T-helper 22 cell (primary cell): ENCODE measurements around the gene NFYC.

Source experiments
- DNase-seq: peaks from one replicate; pipeline ENCODE4 v3.0.0-alpha.2; 2020; ENCODE audit warnings: low read depth

Gene NFYC

DNA sequence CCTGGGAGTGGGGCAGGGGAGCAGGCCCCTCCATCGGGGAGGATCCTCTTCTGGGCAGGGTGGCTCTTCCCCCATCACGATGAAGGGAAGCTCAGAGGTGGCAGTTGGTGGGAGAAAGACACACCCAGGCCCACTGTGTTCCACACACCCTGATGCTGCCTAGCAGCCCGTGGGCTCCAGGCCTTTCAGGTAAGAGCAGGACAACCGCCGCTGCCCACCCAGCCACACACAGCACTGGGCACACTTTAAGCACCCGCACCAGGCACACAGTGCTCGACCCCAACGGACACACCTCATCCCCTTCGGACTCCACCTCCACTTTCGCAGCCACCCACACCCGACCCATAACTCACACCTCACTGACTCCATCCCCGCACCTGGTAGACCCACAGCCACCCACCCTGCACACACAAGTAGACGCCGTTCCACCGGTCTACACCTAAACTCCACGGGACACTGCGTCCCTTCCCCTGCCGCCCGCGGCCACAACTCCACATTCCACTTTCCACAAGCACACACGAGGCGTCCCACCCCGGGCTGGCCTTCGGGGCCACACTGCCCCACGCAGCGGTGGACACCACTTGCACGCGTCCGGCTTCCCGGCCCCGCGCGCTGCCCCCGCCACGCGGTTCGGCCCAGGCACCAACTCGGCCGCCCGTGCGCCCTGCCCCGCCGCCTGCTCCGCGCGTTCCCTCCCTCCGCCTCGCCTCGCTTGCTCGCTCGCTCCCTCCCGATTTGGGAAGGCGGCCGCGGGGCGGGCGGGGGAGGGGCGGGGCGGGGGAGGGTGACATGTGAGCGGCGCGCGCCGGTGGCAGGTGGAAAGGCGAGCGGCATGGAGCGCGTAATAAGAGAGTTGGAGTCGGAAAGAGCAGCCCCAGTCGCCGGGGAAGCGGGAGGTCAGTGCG lies 91.7 kb downstream of the NFYC start, which contains the start of gene KCNQ4:
Gene KCNQ4 (plus strand): TSS at position 787 of the 905 bp plus-strand sequence. CDS start 307 bp downstream, outside the sequence.
- DNase-seq: no peak

DNA sequence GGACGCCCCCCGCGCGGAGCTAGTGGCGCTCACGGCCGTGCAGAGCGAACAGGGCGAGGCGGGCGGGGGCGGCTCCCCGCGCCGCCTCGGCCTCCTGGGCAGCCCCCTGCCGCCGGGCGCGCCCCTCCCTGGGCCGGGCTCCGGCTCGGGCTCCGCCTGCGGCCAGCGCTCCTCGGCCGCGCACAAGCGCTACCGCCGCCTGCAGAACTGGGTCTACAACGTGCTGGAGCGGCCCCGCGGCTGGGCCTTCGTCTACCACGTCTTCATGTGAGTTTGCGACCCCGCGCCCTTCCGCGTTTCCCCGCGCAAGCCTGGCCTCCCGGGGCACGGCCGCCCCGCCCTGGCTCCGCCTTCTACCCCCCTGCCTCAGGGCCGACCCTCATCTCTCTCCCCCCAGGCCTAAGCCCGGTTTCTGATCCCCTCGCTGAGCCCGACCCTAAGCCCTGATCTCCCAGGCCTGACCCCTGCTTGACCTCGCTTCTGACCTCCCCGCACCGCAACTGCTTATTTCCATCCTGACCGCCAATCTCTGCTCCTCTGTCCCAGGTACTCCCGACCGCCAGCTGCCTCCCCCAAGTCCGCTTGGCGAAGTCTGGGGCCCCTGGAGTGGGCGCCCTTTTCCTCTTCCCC lies 92.8 kb downstream of the NFYC start:
- DNase-seq: no peak

DNA sequence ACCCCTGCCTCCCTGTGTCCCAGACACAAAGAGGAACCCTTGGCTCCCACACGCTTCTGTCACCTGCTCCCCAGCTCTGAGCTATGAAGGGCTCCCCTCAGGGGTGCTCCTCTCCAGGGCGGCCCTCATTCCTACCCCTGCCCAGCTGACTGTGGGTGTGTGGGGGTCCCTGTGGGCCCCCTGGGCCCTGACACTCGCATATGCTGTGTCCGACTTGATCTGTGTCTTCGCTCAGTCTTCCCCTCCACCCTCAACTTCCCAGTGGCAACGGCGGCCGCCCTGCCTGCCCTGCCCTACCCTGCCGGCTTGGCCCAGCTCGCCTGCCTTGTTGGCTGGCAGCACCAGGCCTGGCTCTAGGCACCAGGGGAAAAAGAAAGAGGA lies 93.3 kb downstream of the NFYC start:
- no peak for DNase-seq

DNA sequence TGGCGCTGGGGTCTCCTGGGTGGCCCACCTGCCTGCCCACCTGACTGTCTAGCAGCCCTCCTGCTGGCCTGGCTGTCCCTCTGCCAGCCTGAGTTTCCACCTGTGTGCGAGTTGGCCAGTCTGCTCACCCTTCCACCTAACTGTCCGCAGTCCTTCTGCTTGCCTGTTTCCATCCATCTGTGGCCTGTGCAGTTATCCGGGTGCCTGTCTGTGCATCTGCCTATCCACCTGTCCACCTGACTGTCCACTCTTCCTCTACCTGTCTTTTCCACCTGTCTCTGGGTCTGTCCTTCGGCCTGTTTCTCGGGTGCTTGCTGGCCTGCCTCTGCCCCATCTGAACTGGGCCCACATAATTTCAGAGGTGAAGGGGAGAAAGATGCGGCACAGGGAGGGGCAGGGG lies 93.9 kb downstream of the NFYC start:
- DNase-seq: no peak

DNA sequence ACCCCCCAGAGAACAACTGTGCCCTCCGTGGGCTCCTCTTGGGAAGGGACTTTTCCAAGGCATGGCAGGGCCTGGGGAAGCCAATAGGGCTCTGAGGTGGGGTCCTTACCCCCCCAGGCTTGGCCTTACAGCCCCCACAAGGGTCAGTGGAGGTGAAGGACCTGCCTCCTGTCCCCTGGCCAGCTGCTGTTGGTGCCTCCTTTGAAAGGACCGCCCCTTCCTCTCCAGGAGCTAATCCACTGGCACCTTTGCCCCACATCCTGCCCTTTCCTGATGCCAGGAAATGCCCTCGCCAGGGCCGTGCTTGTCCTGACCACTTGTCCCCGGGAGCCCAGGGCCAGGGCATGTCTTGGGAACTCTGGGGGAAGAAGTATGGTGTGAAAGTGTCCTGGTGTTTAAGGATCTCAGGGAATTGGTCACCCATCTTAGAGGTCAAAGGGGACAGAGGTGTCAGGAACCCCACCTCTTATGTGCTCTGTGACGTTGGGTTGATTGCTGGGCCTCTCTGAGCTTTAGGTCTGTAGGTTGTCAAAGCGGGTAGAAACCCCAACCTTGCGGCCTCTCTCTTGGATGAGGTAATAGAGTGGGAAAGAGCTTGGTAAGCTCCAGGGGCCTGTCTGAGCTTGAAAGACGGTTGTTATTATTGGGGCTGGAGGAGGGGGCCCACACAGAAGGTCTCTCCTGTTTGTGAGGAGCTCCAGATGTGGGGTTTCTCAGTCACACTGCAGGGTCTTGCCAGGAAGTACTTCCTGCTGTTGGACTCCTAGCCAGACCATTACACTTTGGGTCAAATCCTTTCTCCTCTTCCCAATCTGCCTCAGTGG lies 94.9 kb downstream of the NFYC start:
- no peak for DNase-seq

DNA sequence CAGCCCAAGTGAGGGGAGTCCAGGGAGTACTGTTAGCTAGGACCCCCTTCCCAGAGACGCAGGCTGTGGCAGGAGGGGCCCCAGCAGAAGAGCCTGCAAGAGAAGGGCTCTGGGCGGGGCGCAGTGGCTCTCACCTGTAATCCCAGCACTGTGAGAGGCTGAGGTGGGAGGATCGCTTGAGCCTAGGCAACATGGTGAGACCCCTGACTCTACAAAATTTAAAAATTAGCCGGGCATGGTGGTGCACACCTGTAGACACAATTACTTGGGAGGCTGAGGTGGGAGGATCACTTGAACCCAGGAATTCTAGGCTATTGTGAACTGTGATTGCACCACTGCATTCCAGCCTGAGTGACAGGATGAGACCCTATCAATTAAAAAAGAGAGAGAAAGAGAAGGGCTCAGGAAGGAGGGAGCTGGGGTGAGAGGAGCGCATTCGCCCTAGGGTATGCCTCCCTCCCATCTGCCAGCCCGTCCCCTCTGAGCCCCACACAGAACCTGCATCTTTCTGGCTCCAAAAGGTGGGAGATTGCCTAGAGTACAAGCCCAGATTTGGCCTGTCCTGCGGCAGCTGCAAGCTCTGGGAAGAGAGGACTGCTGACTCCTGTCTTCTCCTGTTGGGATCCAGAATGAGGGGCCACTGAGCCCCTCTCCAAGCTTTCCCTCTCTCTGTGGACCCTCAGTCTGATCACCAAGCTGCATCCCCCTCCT lies 95.6 kb downstream of the NFYC start:
- DNase-seq: no peak

DNA sequence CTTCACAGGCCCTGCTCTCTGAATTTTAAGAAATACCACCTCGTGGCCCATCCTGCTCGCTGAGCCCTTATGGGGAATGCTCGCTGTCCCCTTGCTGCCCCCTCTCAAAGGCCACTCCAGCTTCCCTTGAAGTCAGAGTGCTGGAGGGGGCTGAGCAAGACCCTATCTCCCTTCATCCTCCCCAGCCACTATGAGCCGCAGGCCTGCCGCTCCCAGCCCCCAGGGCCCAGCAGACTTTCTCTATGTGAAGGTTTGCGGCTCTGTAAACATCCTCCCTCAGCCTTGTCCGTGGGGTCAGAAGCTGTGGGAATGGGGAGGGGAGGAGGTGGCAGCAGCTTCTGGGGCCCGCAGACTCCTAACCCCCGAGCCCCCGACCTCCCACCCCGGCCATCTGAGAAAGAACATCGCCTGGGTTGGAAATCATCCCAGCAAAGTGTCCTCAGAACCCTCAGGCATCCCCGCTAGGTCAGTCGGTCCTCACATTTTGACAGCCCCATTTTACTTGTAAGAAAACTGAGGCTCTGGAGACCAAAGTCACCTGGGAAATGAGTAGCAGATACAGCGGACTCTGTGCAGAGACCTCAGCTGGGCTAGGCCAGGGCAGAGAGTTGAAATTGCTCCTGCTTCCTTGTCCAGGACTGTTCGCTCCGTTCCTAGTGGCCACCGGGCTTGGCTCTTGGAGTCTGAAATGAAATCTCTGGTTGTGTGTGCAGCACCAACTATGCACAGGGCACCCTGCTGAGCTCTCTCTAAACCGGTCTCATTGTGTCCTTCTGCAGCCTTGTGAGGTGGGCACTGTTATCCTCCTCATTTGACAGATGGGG lies 96.4 kb downstream of the NFYC start:
- DNase-seq: no peak

DNA sequence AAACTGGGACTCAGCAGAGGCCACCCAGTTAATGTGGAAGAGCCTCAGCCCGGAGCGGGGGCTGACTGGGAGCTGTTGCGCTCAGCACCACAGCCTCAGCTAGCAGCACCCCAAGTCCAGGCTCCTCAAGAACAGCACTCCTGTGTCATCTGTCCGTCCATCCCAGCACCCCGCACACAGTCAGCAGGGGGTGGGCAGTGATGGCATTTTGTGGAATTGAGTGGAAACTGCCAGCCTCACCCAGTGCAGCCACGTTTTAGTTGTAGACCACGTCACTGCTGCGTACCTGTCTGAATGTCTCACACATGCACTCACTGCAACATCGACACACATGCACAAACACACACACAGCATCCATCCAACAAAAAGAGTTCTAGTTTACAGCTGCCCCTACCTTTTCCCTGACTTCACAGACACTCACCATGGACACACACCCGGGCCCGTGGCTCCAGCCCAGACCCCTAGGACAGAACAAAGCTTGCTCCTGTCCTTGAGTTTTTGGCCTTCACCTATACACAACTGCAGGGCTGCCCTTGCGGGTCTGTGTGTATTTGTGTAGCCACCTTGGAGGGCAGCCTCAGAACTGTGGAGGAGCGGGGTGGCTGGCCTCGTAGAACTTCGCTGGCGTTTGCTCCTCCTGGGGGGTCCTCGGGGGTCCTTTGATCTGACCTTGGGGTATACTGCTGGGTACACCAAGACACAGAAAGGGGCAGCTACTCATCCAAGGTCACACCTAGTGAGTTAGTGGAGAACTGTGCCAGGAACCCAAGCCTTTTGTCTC lies 97.2 kb downstream of the NFYC start:
- no peak for DNase-seq

DNA sequence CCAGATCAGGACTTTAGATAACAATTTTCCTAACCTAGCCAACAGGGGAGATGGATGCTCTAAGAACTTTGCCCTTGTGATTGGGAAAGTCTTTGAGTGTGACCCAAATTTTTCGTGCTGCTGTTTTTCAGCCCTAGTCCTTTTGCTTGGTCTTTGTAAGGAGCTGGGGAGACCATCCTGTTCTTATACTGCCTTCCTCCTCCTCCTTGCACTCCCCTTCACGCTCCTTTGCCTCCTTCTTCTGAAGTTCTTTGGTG lies 97.8 kb downstream of the NFYC start:
- DNase-seq: no peak

DNA sequence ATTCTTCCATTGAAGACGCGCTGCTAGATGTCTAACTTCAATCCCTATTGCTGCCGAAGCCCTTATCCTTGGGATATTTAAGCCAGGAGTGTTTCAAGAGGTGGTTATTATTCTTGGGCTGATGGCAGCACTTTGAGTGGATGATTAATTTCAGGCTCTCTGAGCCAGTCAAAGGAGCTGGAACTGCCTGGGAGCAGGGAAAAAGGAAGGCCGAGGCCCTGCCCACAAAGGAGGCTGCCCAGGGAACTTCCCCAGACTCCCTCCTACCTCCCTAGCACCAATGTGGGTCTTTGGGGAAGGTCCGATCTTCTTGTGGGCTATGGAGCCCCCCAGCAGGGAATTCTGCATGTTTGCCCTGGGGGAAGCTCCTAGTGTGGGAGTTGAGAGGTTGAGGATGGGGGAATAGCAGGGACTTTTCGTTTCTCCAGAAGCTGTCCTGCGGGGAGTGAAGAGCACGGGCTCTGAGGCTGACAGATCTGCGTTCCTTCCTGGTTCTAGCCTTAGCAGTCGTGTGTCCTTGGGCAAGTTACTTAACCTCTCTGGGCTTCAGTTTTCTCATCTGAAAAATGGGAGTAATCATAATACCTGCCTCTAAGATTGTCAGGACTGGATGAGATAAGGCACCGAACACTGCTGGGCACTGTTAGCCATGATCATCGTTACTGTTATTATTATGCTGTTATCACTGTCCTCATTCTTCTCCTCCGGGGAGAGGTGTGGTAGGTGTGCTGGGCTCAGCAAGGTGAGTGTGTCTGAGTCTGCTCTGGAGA lies 98.3 kb downstream of the NFYC start:
- DNase-seq: no peak

DNA sequence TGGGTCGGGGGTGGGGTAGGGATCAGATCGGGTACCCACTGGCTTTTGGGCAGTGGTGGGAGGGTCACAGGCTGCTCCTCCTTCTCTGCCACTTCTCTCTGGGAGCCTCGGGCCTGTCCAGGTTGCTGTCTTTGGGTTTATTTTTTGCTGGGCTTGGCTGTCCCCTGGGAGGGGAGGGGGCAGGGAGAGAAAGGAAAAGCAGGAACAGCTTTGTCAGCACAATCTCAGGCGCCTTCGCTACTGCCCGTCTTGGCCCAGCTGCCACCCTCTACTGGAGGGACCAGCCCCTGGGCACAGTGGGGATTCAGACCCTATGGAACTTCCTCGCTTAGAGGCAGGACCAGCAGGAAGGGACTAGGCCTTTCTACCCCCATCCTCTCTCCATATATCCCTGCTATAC lies 100.5 kb downstream of the NFYC start:
- DNase-seq: no peak

DNA sequence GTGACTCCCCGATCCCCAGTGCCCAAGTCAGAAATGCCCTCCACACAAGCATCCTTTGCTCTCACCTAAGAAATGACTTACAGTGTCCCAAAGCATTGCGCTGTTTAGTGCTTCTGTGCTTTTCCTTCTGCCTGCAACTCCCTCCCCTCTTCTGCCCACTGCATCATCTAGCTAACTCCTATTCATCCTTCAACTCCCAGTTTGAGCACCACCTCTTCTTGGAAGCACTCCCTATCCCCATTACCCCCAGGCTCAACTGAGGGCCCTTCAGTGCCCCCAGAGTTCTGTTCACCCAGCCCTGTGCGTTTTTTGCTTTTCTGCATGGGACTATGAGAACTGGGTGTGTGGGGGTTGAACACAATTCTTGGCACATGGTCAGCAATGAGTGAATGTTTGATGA lies 102.1 kb downstream of the NFYC start:
- DNase-seq: no peak

DNA sequence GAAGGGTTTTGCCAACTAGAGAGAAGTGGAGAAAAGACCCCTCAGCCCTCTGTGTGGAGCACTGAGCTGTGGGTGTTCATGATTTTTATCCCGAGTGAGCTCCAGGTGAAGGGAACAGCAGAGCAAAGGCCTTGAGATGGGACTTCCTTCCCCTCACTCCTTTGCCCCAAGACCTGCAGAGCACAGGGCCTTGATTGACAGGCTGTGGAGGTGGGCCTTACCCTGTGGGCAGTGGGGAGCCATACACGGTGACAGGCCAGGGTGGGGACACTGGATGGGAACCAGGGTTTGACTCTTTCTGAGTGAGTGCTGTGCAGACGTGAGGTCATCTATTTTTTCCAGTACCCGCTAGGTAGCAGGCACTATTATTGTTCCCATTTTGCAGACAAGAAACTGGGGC lies 102.5 kb downstream of the NFYC start:
- no peak for DNase-seq

DNA sequence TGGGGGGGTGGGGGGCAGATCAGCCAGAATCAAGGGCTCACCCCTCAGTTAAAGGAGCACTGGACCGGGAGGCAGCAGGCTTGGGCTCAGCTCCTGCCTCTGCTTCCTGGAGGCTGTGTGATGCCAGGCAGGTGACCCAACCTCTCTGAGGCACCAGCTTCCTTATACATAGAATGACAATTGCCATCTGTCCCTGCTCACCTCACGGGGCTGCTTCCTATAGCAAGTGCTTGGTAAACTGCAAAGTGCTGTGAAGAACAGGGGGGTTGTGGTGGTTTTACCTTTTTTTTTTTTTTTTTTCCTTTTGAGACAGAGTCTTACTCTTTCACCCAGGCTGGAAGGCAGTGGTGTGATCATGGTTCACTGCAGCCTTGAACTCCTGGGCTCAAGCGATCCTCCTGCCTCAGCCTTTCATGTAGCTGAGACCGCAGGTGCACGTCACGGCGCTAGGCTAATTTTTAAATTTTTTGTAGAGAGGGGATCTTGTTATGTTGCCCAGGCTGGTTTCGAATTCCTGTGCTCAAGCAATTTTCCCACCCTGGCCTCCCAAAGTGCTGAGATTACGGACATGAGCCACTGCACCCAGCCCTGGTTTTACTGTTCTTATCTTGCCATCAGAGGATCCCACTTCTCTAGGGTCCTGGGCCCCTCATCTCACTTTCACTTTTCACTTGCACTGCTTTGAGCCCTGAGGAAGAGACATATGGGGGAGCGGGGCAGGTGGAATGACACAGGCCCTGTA lies 103.6 kb downstream of the NFYC start:
- no peak for DNase-seq

DNA sequence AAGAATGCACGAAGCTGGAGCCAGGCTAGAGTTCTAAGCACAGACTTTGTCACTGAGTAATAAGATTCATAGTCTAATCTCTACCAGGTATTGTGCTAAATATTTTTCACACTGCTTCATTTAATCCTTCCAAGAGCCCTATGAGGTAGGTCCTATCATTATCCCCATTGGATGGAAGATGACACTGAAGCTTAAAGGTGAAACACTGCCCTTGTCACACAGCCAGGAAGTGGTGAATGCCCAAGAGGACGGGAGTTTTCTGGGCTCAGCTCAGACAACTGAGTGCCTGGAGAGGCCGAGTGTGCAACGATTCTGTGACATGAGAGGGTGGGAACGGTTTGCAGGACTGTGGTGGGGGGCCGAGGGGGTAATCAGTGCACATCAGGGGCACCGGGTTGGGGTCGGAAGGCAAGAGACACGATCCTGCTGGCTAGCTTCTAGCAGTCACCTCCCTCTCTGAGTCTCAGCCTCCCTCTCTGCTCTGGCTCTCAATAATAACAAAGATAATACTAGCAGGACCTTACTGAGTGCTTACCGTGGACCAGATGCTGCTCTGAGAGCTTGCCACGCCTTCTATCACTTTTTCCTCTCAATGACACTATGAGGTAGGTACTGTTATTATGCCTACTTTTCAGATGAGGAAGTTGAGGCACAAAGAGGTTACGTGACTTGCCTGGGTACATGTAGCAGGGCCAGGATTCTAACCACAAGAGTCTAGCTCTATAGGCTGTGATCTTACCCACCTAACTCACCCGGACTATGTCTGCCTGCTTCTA lies 104.5 kb downstream of the NFYC start:
- no peak for DNase-seq

DNA sequence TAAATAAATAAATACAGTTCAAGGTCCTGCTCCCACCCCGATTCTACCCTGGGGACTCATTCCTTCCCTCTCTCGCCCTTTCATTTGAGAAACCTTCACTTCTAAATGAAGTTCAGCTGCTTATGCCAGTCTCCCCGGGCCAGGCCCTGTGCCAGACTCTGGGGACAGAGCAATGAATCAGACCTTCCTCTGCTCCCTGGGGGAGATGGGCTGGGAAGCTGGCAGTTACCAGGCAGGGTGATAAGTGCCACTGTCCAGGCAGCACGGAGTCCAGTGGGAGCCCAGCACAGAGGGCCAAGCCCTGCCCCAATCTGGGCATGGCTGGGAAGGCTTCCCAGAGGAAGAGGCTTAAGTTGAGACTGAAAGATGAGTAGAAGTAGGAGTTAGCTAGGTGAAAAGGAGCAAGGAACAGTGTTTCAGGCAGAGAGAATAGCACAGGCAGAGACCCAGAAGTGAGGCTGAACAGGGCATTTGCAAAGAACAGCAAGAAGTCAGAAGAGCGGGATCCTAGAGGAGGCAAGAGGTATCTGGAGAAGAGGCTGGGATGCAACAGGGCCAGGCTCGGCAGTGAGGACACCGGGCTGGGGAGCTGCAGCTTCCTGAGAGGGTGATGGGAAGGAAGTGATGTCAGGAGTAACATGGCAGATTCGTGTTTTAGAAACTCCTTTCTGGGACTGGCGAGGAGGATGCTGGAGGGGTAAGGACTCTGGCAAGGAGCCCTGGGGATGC lies 105.6 kb downstream of the NFYC start:
- no peak for DNase-seq

DNA sequence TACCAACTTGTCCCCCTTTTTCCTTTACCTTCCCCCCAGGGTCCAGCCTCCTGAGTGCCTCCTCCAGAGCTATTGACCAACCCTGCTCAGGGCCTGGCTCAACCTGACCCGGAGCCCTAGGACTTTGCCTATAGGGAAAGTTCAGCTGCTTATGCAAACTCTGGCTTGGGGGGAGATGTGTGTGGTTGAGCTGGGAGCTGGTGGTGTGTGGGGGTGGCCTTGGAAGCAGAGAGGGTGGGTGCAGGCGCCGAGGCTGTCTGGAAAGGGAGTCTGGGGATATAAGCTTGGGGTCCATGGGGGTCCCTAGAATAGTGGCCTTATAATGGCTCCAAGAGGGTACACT lies 106.1 kb downstream of the NFYC start:
- no peak for DNase-seq
